Hematopoietic multipotent progenitor cell treated with erythropoietin and hydrocortisone succinate and interleukin-3 and kit ligand, for 6 days (in vitro differentiated cells): ENCODE results near the gene ALMS1.
"Not testable (repeated sequence)": the region's sequence is repeated elsewhere in the genome, so short reads cannot be mapped to it uniquely, and the experiment has no call there.

Experiments
- DNase-seq: peaks from one replicate; pipeline ENCODE4 v3.0.0-alpha.2; 2015

Gene ALMS1

GRCh38 chr2:73406996-73407395, 21.4 kb downstream of the ALMS1 start:
- no peak for DNase-seq

- no peak for DNase-seq
Observed at GRCh38 chr2:73408198-73408597, 22.6 kb downstream of the ALMS1 start.

- DNase-seq, result no peak
Observed at GRCh38 chr2:73414696-73415095, 29.1 kb downstream of the ALMS1 start.

GRCh38 chr2:73415906-73416305, 30.3 kb downstream of the ALMS1 start:
- no peak for DNase-seq

GRCh38 chr2:73418343-73418742, 32.7 kb downstream of the ALMS1 start:
- no peak for DNase-seq

- no peak for DNase-seq
Observed at GRCh38 chr2:73423913-73424312, 38.3 kb downstream of the ALMS1 start.

GRCh38 chr2:73426176-73426575, 40.5 kb downstream of the ALMS1 start:
- no peak for DNase-seq

- DNase-seq, result no peak
Observed at GRCh38 chr2:73436019-73436418, 50.4 kb downstream of the ALMS1 start.

- DNase-seq, result no peak
Observed at GRCh38 chr2:73444202-73444601, 58.6 kb downstream of the ALMS1 start.

GRCh38 chr2:73448856-73449255, 63.2 kb downstream of the ALMS1 start:
- no peak for DNase-seq

- no peak for DNase-seq
Observed at GRCh38 chr2:73449404-73449803, 63.8 kb downstream of the ALMS1 start.

- peak; percentile 77 for DNase-seq
Observed at GRCh38 chr2:73451263-73451972, 65.8 kb downstream of the ALMS1 start.

GRCh38 chr2:73457982-73458381, 72.3 kb downstream of the ALMS1 start:
- DNase-seq, result no peak

- DNase-seq, result not testable (repeated sequence)
Observed at GRCh38 chr2:73462388-73462787, 76.8 kb downstream of the ALMS1 start.

- no peak for DNase-seq
Observed at GRCh38 chr2:73468376-73468775, 82.7 kb downstream of the ALMS1 start.

- DNase-seq, result not testable (repeated sequence)
Observed at GRCh38 chr2:73483874-73484273, 98.2 kb downstream of the ALMS1 start.

GRCh38 chr2:73487112-73487657, 101.5 kb downstream of the ALMS1 start:
- no peak for DNase-seq

- DNase-seq, result no peak
Observed at GRCh38 chr2:73488079-73488478, 102.4 kb downstream of the ALMS1 start.

- peak; percentile 27 for DNase-seq
Observed at GRCh38 chr2:73489053-73489452, 103.4 kb downstream of the ALMS1 start.

GRCh38 chr2:73494031-73494430, 108.4 kb downstream of the ALMS1 start:
- no peak for DNase-seq

GRCh38 chr2:73503992-73504570, 118.4 kb downstream of the ALMS1 start:
- peak; percentile 57 for DNase-seq

GRCh38 chr2:73504850-73505249, 119.2 kb downstream of the ALMS1 start:
- DNase-seq, result not testable (repeated sequence)

- DNase-seq, result not testable (repeated sequence)
Observed at GRCh38 chr2:73510470-73510869, 124.8 kb downstream of the ALMS1 start.

GRCh38 chr2:73516033-73516432, 130.4 kb downstream of the ALMS1 start:
- DNase-seq, result no peak

- no peak for DNase-seq
Observed at GRCh38 chr2:73528688-73529087, 143.1 kb downstream of the ALMS1 start.
